BLaER1 (cell line): ENCODE data around the gene MMAB.

Experiments
- H3K27ac ChIP-seq: shearing (Covaris generic); formaldehyde crosslinking; 2 replicates; pipeline ENCODE4 v1.8.1; 2022
- H3K27me3 ChIP-seq: shearing (Covaris generic); formaldehyde crosslinking; 2 replicates; pipeline ENCODE4 v1.8.1; 2022
- H3K36me3 ChIP-seq: shearing (Covaris generic); formaldehyde crosslinking; 2 replicates; pipeline ENCODE4 v1.8.1; 2022
- H3K4me1 ChIP-seq: shearing (Covaris generic); formaldehyde crosslinking; 2 replicates; pipeline ENCODE4 v1.8.1; 2022
- H3K4me2 ChIP-seq: shearing (Covaris generic); formaldehyde crosslinking; 2 replicates; pipeline ENCODE4 v1.8.1; 2022
- H3K4me3 ChIP-seq: shearing (Covaris generic); formaldehyde crosslinking; 2 replicates; pipeline ENCODE4 v1.8.1; 2022
- H3K9ac ChIP-seq: shearing (Covaris generic); formaldehyde crosslinking; 2 replicates; pipeline ENCODE4 v1.8.1; 2022
- H3K9me3 ChIP-seq: shearing (Covaris generic); formaldehyde crosslinking; 2 replicates; pipeline ENCODE4 v1.8.1; 2022
- H4K20me1 ChIP-seq: shearing (Covaris generic); formaldehyde crosslinking; 2 replicates; pipeline ENCODE4 v1.8.1; 2022
- Cebpa-rat ChIP-seq: shearing (Covaris generic); IDR thresholded peaks from 2 replicates; pipeline ENCODE4 v1.8.1; 2022

MMAB gene

GRCh38 chr12:109547286-109547685, 26.0 kb downstream of the MMAB start:
- Histone ChIP-seq H3K4me1 (peaks cover 24% of the 10 kb centered on the region), H3K36me3 (no peaks in the 10 kb centered on the region), H3K9ac (no peak overlapping the region), H3K4me3 (no peak overlapping the region), H3K9me3 (no peaks in the 10 kb centered on the region), H3K4me2 (peak overlapping the region; percentile 64), H3K27ac (no peak overlapping the region), H4K20me1 (no peaks in the 10 kb centered on the region), H3K27me3 (no peaks in the 10 kb centered on the region)
- TF ChIP-seq Cebpa-rat: no peak

GRCh38 chr12:109545826-109546225, 27.5 kb downstream of the MMAB start:
- no peaks in the 10 kb centered on the region for H3K27me3 ChIP-seq
- H3K4me3 ChIP-seq: no peak overlapping the region
- 0 out of 2 replicates have a peak overlapping the region, but pooled peaks have one; percentile 61 for H3K4me2 ChIP-seq
- H3K27ac ChIP-seq: no peak overlapping the region
- H3K36me3 ChIP-seq: no peaks in the 10 kb centered on the region
- TF ChIP-seq Cebpa-rat: no peak
- no peak overlapping the region for H3K9ac ChIP-seq
- H3K4me1 ChIP-seq: peaks cover 24% of the 10 kb centered on the region
- no peaks in the 10 kb centered on the region for H4K20me1 ChIP-seq
- no peaks in the 10 kb centered on the region for H3K9me3 ChIP-seq

- H3K36me3 ChIP-seq: no peaks in the 10 kb centered on the region
- H3K4me1 ChIP-seq: peaks cover 24% of the 10 kb centered on the region
- H3K4me3 ChIP-seq: no peak overlapping the region
- H3K27me3 ChIP-seq: no peaks in the 10 kb centered on the region
- no peaks in the 10 kb centered on the region for H3K9me3 ChIP-seq
- peak overlapping the region; percentile 61 for H3K4me2 ChIP-seq
- H3K9ac ChIP-seq: no peak overlapping the region
- TF ChIP-seq Cebpa-rat: no peak
- H3K27ac ChIP-seq: peak overlapping the region; percentile 7; the same call in 1 of the 2 replicates
- H4K20me1 ChIP-seq: no peaks in the 10 kb centered on the region
Measured at GRCh38 chr12:109544955-109545531, 28.3 kb downstream of the MMAB start.

- Histone ChIP-seq H3K27me3 (no peaks in the 10 kb centered on the region), H3K4me3 (no peak overlapping the region), H3K4me2 (no peak overlapping the region), H4K20me1 (no peaks in the 10 kb centered on the region), H3K27ac (no peak overlapping the region), H3K9ac (no peak overlapping the region), H3K36me3 (no peaks in the 10 kb centered on the region), H3K9me3 (no peaks in the 10 kb centered on the region), H3K4me1 (peaks cover 20% of the 10 kb centered on the region)
- TF ChIP-seq Cebpa-rat: no peak
Measured at GRCh38 chr12:109542876-109543275, 30.4 kb downstream of the MMAB start.

- no peaks in the 10 kb centered on the region for H3K36me3 ChIP-seq
- H3K27ac ChIP-seq: no peak overlapping the region
- no peak for TF ChIP-seq Cebpa-rat
- no peaks in the 10 kb centered on the region for H3K27me3 ChIP-seq
- H3K4me1 ChIP-seq: peaks cover 11% of the 10 kb centered on the region
- no peaks in the 10 kb centered on the region for H3K9me3 ChIP-seq
- H4K20me1 ChIP-seq: no peaks in the 10 kb centered on the region
- no peak overlapping the region for H3K4me2 ChIP-seq
- no peak overlapping the region for H3K4me3 ChIP-seq
- no peak overlapping the region for H3K9ac ChIP-seq
Measured at GRCh38 chr12:109542014-109542413, 31.3 kb downstream of the MMAB start.

GRCh38 chr12:109541413-109541726, 31.9 kb downstream of the MMAB start:
- Histone ChIP-seq H3K4me3 (no peak overlapping the region), H3K9ac (no peak overlapping the region), H3K4me2 (no peak overlapping the region), H3K27me3 (no peaks in the 10 kb centered on the region), H3K4me1 (peaks cover 10% of the 10 kb centered on the region), H3K27ac (no peak overlapping the region), H4K20me1 (no peaks in the 10 kb centered on the region), H3K9me3 (no peaks in the 10 kb centered on the region), H3K36me3 (no peaks in the 10 kb centered on the region)
- TF ChIP-seq Cebpa-rat: no peak

- Histone ChIP-seq H4K20me1 (no peaks in the 10 kb centered on the region), H3K27ac (no peak overlapping the region), H3K27me3 (no peaks in the 10 kb centered on the region), H3K4me3 (no peak overlapping the region), H3K4me1 (peaks cover 10% of the 10 kb centered on the region), H3K4me2 (no peak overlapping the region), H3K9ac (no peak overlapping the region), H3K9me3 (no peaks in the 10 kb centered on the region), H3K36me3 (no peaks in the 10 kb centered on the region)
- TF ChIP-seq Cebpa-rat: no peak
Measured at GRCh38 chr12:109540526-109541412, 32.5 kb downstream of the MMAB start.

GRCh38 chr12:109539508-109539907, 33.8 kb downstream of the MMAB start:
- Histone ChIP-seq H3K36me3 (peaks cover 11% of the 10 kb centered on the region; the same call in 1 of the 2 replicates), H3K9ac (no peak overlapping the region), H3K4me3 (no peak overlapping the region), H4K20me1 (no peaks in the 10 kb centered on the region), H3K27me3 (no peaks in the 10 kb centered on the region), H3K4me1 (no peaks in the 10 kb centered on the region), H3K4me2 (no peak overlapping the region), H3K9me3 (no peaks in the 10 kb centered on the region), H3K27ac (no peak overlapping the region)
- no peak for TF ChIP-seq Cebpa-rat

GRCh38 chr12:109538191-109538863, 35.0 kb downstream of the MMAB start:
- no peaks in the 10 kb centered on the region for H3K4me1 ChIP-seq
- H4K20me1 ChIP-seq: no peaks in the 10 kb centered on the region
- no peak overlapping the region for H3K27ac ChIP-seq
- no peak overlapping the region for H3K4me3 ChIP-seq
- peaks cover 23% of the 10 kb centered on the region; the same call in 1 of the 2 replicates for H3K36me3 ChIP-seq
- H3K27me3 ChIP-seq: no peaks in the 10 kb centered on the region
- H3K4me2 ChIP-seq: no peak overlapping the region
- no peaks in the 10 kb centered on the region for H3K9me3 ChIP-seq
- H3K9ac ChIP-seq: no peak overlapping the region
- TF ChIP-seq Cebpa-rat: no peak

GRCh38 chr12:109537136-109537535, 36.2 kb downstream of the MMAB start:
- H3K4me2 ChIP-seq: no peak overlapping the region
- no peaks in the 10 kb centered on the region; the same call in 1 of the 2 replicates for H4K20me1 ChIP-seq
- no peak overlapping the region for H3K4me3 ChIP-seq
- no peaks in the 10 kb centered on the region for H3K4me1 ChIP-seq
- no peaks in the 10 kb centered on the region for H3K27me3 ChIP-seq
- peaks cover 31% of the 10 kb centered on the region; the same call in 1 of the 2 replicates for H3K36me3 ChIP-seq
- H3K9me3 ChIP-seq: no peaks in the 10 kb centered on the region
- H3K9ac ChIP-seq: no peak overlapping the region
- TF ChIP-seq Cebpa-rat: no peak
- no peak overlapping the region for H3K27ac ChIP-seq
